Femur (tissue), 1 donor: Measurements from ENCODE around the gene G3BP1.
"Not testable (repeated sequence)": the region's sequence is repeated elsewhere in the genome, so short reads cannot be mapped to it uniquely, and the experiment has no call there.

ENCODE experiments used
- DNase-seq: peaks from one replicate; pipeline ENCODE4 v3.0.0-alpha.2; 2017

Gene G3BP1

DNA sequence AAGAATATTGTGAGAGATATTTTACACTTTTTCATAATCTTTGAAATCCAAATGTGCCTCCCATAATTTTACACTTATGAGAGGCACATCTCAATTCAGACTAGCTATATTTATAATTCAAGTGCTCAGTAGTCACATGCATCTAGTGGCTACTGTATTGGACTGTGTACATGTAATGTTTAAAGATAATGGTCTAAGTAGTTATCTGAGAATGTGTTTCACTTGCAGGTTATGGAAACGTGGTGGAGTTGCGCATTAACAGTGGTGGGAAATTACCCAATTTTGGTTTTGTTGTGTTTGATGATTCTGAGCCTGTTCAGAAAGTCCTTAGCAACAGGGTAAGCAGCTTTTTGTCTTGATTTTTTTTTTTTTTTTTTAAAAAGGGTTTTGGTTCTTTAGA is 28.8 kb downstream of the G3BP1 start:
- no peak for DNase-seq

DNA sequence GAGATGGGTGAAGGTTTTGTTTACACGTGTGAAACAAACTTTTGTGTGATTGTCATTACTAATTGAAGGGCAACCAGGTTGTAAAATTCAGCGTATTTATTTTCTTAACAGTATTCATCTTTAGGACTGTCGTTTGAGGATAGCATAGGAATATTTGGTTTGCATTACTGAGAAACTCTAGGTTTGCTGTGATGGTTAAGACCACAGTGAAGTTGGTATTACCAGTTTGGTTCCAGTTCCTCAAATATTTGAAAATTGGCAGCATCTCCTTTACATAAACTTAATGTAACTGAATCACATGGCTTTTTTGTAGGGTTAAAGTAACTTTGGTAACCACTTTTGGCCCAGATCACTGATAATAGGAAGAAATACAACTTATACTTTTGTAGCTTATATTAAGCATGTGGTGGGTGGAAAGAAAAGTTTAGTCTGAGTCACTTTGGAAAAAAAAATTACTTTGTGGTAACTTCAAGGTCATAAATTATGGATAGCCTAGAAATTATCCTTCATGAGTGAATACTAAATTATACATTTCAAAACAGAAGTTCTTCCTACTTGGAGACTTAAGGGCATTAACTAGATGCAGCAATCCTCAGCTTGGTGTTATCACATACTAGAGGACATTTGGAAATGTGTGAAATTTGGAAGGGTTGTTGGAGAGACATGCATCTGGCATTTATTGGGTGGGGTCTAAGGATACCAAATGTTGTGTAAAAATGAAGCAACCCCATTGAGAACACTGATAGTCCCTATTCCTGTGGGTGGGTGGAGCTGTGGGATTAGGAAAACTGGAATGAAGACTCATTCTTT is 33.9 kb downstream of the G3BP1 start:
- no peak for DNase-seq

DNA sequence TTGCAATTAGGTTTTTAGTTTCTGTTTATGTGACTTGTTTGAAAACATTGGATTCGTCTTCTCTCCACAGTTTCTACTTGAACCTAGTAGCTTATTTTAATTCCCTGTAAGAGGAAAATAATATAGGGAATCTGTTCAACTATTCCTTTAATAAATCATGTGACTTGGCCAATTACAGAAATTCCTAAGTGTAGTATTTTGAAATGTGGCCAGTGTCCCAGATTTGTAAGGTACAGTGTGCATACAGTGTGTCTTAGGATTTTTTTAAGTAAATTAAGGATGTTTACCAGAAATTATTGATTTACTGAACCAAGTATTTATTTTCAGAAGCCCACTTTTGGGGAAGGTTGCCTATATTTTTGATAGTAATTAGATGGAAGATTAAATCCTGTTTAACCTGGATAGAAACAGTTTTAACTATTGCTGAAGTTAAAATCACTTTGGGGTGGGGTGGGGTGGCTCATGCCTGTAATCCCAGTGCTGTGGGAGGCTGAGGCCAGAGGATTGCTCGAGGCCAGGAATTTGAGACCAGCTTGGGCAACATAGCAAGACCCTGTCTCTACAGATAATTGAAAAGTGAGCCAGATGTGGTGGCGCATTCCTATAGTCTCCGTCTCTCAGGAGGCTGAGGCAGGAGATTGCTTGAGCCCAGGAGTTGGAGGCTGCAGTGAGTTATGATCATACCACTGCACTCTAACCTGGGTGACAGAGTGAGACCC is 36.9 kb downstream of the G3BP1 start:
- no peak for DNase-seq

GRCh38 chr5:151810449-151810848 is 38.7 kb downstream of the G3BP1 start:
- DNase-seq = no peak

- DNase-seq = no peak
Observed at GRCh38 chr5:151810897-151811296, 39.1 kb downstream of the G3BP1 start.

DNA sequence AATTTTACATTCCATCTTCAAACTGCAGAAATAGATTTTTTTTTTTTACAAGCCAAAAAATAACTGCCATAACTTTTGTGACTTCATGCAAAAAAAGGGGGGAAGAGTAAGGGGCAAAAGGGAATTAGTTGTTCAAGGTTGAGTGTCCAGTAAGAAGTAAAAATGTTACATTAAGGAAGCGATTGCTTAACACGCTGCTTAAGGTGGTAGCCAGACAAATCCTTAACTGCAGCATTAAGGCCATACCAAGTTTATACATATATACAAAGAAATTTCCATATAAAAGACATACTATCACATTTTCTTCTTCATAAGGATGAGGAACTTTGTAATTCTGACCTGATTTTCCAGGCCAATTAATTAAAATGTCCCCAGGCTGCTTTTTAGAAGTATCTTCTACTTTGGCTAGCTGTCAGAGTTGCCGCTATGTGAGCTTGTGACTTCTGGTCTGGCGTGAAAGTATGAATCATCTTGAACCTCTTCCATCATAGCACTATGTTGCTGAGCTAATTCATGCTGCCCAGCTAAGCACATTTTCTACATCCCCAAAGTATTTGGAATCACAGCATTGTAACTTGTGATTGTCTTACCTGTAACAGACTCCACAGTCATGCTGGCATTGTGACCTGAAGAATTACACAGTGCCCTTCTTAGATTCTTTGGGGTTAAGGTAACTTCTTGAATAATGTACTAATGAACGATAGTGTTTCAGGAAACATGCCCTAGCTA is 40.0 kb downstream of the G3BP1 start:
- no peak for DNase-seq

GRCh38 chr5:151812757-151813309 is 41.1 kb downstream of the G3BP1 start:
- no peak for DNase-seq

DNA sequence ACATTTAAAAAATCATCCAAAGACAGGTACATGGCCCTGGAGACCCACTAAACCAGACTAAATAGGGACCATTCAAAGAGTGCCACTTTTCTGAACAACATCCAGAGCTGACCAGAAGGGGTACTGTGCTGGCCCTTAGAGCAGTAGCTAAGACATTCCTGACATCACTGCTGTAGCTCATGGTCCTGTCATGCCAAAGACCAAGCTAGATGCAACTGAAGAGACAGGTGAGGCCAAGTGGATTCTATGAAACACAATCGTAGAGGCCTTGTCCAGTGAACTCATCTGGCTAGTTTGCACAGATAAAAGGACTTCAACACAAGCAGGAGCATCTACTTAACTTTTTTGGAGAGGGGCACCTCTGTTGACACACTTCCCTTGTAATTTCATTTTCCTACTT is 43.3 kb downstream of the G3BP1 start:
- DNase-seq = no peak

GRCh38 chr5:151819830-151820229 is 48.1 kb downstream of the G3BP1 start:
- no peak for DNase-seq

GRCh38 chr5:151820271-151820670 is 48.5 kb downstream of the G3BP1 start:
- no peak for DNase-seq

DNA sequence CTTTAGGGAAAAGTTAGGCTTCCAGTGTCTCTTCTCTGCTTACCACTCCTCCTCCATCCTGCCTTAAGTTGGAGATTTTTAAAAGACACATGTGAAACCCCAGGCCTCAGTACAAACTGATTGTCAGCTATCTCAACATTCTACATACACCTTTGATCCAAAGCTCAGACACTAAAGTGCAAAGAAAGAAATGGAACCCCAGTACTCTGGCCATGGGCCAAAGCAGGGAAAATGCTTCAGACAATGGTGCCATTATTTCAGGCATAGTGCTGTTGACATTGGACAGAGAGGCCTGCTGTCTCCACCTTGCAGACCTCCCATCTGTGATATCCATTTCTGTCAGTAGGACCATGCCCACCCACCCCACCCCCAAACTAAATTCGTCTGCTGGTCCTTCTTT is 49.1 kb downstream of the G3BP1 start:
- DNase-seq = no peak

- DNase-seq = no peak
Observed at GRCh38 chr5:151822141-151822540, 50.4 kb downstream of the G3BP1 start.

DNA sequence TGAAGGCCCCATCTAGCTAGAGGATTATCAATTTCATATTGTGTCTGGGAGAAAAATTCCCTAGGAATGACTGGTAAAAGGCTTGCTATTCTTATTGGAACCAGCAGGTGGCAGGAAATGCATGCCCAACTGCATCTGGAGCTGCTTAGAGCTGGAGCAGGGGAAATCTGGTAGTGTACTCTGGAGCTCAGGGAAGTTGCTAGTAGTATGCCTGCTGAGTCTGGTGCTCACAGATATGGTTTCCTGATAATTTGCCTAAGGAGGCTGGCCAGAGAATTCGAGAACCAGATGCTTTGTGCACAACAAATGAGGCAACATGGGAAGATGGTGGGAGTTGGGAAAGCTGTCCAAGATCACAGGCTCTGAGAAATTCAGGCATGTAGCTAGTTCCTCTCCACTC is 53.7 kb downstream of the G3BP1 start:
- peak; percentile 77 for DNase-seq

DNA sequence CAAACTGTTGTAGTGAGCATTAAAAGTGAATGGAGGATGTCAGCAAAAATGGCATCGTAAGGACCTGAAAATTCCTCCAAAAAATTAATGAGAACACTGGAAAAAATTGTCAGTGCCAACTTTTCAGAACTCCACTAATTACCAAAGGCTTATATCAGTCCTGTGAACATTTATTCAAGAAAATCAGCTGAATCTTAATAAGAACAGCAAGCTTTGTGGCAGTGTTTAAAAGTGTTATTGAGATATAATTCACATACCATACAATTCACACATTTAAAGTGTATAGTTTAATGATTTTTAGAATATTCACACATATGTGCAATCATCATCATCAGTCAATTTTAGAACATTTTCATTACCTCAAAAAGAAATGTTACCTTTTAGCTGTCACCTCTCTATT is 57.6 kb downstream of the G3BP1 start:
- no peak for DNase-seq

- not testable (repeated sequence) for DNase-seq
Observed at GRCh38 chr5:151832843-151833242, 61.1 kb downstream of the G3BP1 start.

DNA sequence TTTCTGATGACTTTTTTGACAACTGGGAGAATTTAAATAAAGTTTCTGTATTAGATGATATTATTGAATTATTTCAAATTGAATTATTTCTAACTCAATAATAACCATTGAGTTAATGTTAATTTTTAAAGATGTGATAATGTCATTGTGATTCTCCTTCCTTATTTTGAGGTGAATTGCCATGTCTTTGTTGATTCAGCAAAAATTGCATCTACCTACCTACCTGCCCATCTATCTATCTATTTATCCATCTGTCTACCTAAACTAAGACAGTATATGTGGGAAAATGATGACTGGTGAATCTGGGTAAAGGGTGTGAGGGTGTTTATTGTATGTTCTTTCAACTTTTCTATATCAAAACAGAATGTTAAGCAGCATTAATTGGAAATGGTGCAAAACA is 75.0 kb downstream of the G3BP1 start:
- no peak for DNase-seq

DNA sequence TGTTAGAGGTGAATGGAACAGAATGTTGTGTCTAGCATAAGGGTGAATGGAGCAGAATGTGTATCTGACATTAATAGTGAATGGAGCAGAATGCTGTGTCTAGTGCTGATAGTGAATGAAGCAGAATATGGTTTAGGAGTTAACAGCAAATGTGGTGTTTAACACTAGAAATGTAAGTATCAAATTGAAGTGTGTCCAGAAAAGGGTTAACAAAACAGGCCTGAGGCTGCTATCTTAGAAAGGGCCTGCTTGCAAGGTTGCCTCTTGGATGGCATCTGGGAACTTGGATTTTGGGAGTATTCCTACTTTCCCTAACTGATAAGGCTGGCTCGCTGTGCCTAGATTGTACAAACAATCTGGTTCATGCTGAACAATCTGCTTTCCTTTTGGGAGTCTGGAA is 76.1 kb downstream of the G3BP1 start:
- no peak for DNase-seq

GRCh38 chr5:151855701-151856100 is 83.9 kb downstream of the G3BP1 start:
- DNase-seq = no peak

- DNase-seq = no peak
Observed at GRCh38 chr5:151856861-151857260, 85.1 kb downstream of the G3BP1 start.

DNA sequence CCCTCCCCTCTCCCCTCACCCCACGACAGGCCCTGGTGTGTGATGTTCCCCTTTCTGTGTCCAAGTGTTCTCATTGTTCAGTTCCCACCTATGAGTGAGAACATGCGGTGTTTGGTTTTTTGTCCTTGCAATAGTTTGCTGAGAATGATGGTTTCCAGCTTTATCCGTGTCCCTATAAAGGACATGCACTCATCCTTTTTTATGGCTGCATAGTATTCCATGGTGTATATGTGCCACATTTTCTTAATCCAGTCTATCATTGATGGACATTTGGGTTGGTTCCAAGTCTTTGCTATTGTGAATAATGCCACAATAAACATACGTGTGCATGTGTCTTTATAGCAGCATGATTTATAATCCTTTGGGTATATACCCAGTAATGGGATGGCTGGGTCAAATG is 89.1 kb downstream of the G3BP1 start:
- DNase-seq = not testable (repeated sequence)
